HepG2 (cell line): ENCODE results near the gene MAPK10. TPM values are rescaled to one million over a fixed set of nuclear protein-coding genes. Genes with fewer than 3 reads are reported as not detected.

Experiments
- ATAC-seq: fragments of 200-7000 bp; cut with Tn5 transposase; 3 replicates; pipeline ENCODE4 v1.9.1; 2020; ENCODE audit warnings: mild to moderate bottlenecking, moderate library complexity
- BruUV-seq: library from RNA; stranded (reverse); fragments of 400-500 nt; replicated peaks from 2 replicates; lab custom pipeline; 2021; lab: Mats Ljungman, UMichigan
- CTCF ChIA-PET: fragments of 300-600 bp; formaldehyde crosslinking; extraction: SDS; loops from one replicate; lab custom pipeline; 2021; ENCODE audit warnings: low total read pairs, inconsistent platforms, low intra/inter-chr PET ratio; lab: Yijun Ruan, JAX
- POLR2A ChIA-PET: fragments of 350-600 bp; sonication (Branson Sonifier 250); formaldehyde crosslinking; loops from one replicate; lab custom pipeline; 2020; ENCODE audit warnings: antibody characterized with exemption, inconsistent platforms; lab: Yijun Ruan, JAX
- DNase-seq: peaks from one replicate; pipeline ENCODE4 v3.0.0-alpha.2; 2015; ENCODE audit warnings: low spot score
- FAIRE-seq: peaks from 3 replicates; lab custom pipeline; 2011; peaks lifted over from hg19 to GRCh38; lab: Jason Lieb, UNC
- H2AFZ ChIP-seq: one replicate; pipeline ENCODE4 v1.6.1; 2011; ENCODE audit warnings: low read length, inconsistent platforms
- H3K27ac ChIP-seq: fragments of 300-600 bp; 3 replicates; pipeline ENCODE4 v1.8.0; 2011; ENCODE audit warnings: mixed run types, mild to moderate bottlenecking, mixed read lengths, low read length, inconsistent platforms; ENCODE audit not compliant: insufficient read depth; ENCODE audit errors: extremely low read length
- H3K27me3 ChIP-seq, 2 experiments: fragments of 200-600 bp in 1 of 2; 2 replicates in 1 of 2; 3 replicates in 1 of 2; pipeline versions ENCODE4 v1.6.0 to v1.8.0; 2011; ENCODE audit warnings: low read length in 2 of 2, mild to moderate bottlenecking in 2 of 2, moderate library complexity in 2 of 2, inconsistent platforms in 1 of 2; ENCODE audit not compliant: insufficient read depth in 2 of 2, control insufficient read depth in 1 of 2
- H3K36me3 ChIP-seq, 2 experiments: fragments of 200-600 bp in 1 of 2; replicated peaks in 1 of 2; 2 replicates in 1 of 2; 3 replicates in 1 of 2; pipeline versions ENCODE4 v1.5.1 to v1.8.0; 2011; ENCODE audit warnings: low read length in 2 of 2, inconsistent platforms in 1 of 2; ENCODE audit not compliant: insufficient read depth in 2 of 2, control insufficient read depth in 1 of 2
- H3K4me1 ChIP-seq: 2 replicates; pipeline ENCODE4 v1.5.1; 2012; ENCODE audit warnings: low read length, inconsistent platforms; ENCODE audit not compliant: insufficient read depth
- H3K4me2 ChIP-seq: 2 replicates; pipeline ENCODE4 v1.6.0; 2011; ENCODE audit warnings: low read depth, low read length, inconsistent platforms
- H3K4me3 ChIP-seq, 3 experiments: fragments of 200-600 bp in 1 of 3; sonication (generic), shearing (Covaris generic) in 1 of 3; replicated peaks in 1 of 3; 2 replicates each; pipeline ENCODE4 v1.5.1; 2011 to 2016; ENCODE audit warnings: low read length in 3 of 3, inconsistent platforms in 2 of 3, low read depth in 2 of 3, mild to moderate bottlenecking in 2 of 3, control low read depth in 1 of 3, mixed read lengths in 1 of 3; ENCODE audit not compliant: insufficient read depth in 1 of 3
- H3K79me2 ChIP-seq: one replicate; pipeline ENCODE4 v1.6.1; 2011; ENCODE audit warnings: low read length, inconsistent platforms; ENCODE audit not compliant: insufficient read depth
- H3K9ac ChIP-seq: 2 replicates; pipeline ENCODE4 v1.6.0; 2011; ENCODE audit warnings: mild to moderate bottlenecking, low read depth, low read length, inconsistent platforms; ENCODE audit not compliant: insufficient read depth
- H3K9me3 ChIP-seq: 2 replicates; pipeline ENCODE4 v1.5.1; 2012; ENCODE audit warnings: mild to moderate bottlenecking, low read length
- H4K20me1 ChIP-seq: 2 replicates; pipeline ENCODE4 v1.6.0; 2011; ENCODE audit warnings: inconsistent platforms, mild to moderate bottlenecking, low read length, moderate library complexity; ENCODE audit not compliant: insufficient read depth
- BRD4 ChIP-seq: sonication (generic); formaldehyde crosslinking; IDR thresholded peaks from 2 replicates; pipeline ENCODE4 v1.4.0; 2020; ENCODE audit warnings: missing genetic modification reagents
- CBX2 ChIP-seq, 2 experiments: fragments of 200-600 bp in 1 of 2; sonication (generic); formaldehyde crosslinking in 1 of 2; IDR thresholded peaks; 2 replicates each; pipeline versions ENCODE4 v1.7.0 to v1.8.1; 2018 to 2022; ENCODE audit warnings: low read depth in 2 of 2, low read length in 1 of 2, mild to moderate bottlenecking in 1 of 2, missing genetic modification reagents in 1 of 2
- CEBPG ChIP-seq: IDR thresholded peaks from 2 replicates; pipeline ENCODE4 v1.6.1; 2016
- CHCHD3 ChIP-seq: sonication (generic); formaldehyde crosslinking; IDR thresholded peaks from 2 replicates; pipeline ENCODE4 v1.8.0; 2022; ENCODE audit warnings: mild to moderate bottlenecking, missing genetic modification reagents, moderate library complexity
- HIVEP1 ChIP-seq: sonication (generic); formaldehyde crosslinking; IDR thresholded peaks from 2 replicates; pipeline ENCODE4 v1.4.0; 2020; ENCODE audit warnings: mild to moderate bottlenecking, missing genetic modification reagents
- HMG20A ChIP-seq: IDR thresholded peaks from 2 replicates; pipeline ENCODE4 v1.6.1; 2016; ENCODE audit warnings: borderline replicate concordance
- MAX ChIP-seq: IDR thresholded peaks from 2 replicates; pipeline ENCODE4 v1.6.1; 2012; ENCODE audit warnings: inconsistent platforms
- NONO ChIP-seq, 2 experiments: fragments of 450-650 bp in 1 of 2; sonication (generic) in 1 of 2; formaldehyde crosslinking in 1 of 2; IDR thresholded peaks in 1 of 2; conservative IDR thresholded peaks in 1 of 2; 2 replicates each; pipeline versions ENCODE4 v1.6.1 to v1.8.0; 2017 to 2022; ENCODE audit warnings: mild to moderate bottlenecking in 1 of 2, missing genetic modification reagents in 1 of 2, moderate library complexity in 1 of 2
- PAWR ChIP-seq: sonication (generic); formaldehyde crosslinking; IDR thresholded peaks from 2 replicates; pipeline ENCODE4 v1.4.0; 2020; ENCODE audit warnings: missing genetic modification reagents, mild to moderate bottlenecking, borderline replicate concordance
- PAX8 ChIP-seq: sonication (generic); formaldehyde crosslinking; IDR thresholded peaks from 2 replicates; pipeline ENCODE4 v1.8.0; 2022; ENCODE audit warnings: mild to moderate bottlenecking, missing genetic modification reagents, borderline replicate concordance
- RFX3 ChIP-seq: IDR thresholded peaks from 2 replicates; pipeline ENCODE4 v1.6.1; 2016; ENCODE audit warnings: missing biosample characterization, missing genetic modification reagents
- SKIL ChIP-seq: sonication (generic); formaldehyde crosslinking; IDR thresholded peaks from 2 replicates; pipeline ENCODE4 v1.8.0; 2022; ENCODE audit warnings: missing genetic modification reagents, mild to moderate bottlenecking, moderate library complexity, borderline replicate concordance
- TBL1XR1 ChIP-seq: fragments of 150-350 bp; IDR thresholded peaks from 2 replicates; pipeline ENCODE4 v1.6.1; 2014; ENCODE audit warnings: borderline replicate concordance, low read length; ENCODE audit not compliant: partially characterized antibody
- YEATS4 ChIP-seq: sonication (generic); formaldehyde crosslinking; IDR thresholded peaks from 2 replicates; pipeline ENCODE4 v1.4.0; 2020; ENCODE audit warnings: missing genetic modification reagents, borderline replicate concordance
- ZGPAT ChIP-seq: IDR thresholded peaks from 2 replicates; pipeline ENCODE4 v1.6.1; 2016; ENCODE audit warnings: mild to moderate bottlenecking
- ZNF253 ChIP-seq: sonication (generic); formaldehyde crosslinking; IDR thresholded peaks from 2 replicates; pipeline ENCODE4 v1.8.0; 2022; ENCODE audit warnings: mild to moderate bottlenecking, missing genetic modification reagents, borderline replicate concordance
- ZNF383 ChIP-seq: sonication (generic); formaldehyde crosslinking; IDR thresholded peaks from 2 replicates; pipeline ENCODE4 v1.4.0; 2020; ENCODE audit warnings: missing genetic modification reagents, mild to moderate bottlenecking, borderline replicate concordance
- ZNF580 ChIP-seq: IDR thresholded peaks from 2 replicates; pipeline ENCODE4 v1.6.1; 2016; ENCODE audit warnings: low read depth, borderline replicate concordance
- ZNF772 ChIP-seq: sonication (generic); formaldehyde crosslinking; IDR thresholded peaks from 2 replicates; pipeline ENCODE4 v1.5.0; 2020; ENCODE audit warnings: mild to moderate bottlenecking, missing genetic modification reagents
- WGBS: methylation state at CpG from one replicate; pipeline ENCODE4 v1.1.6; 2017; ENCODE audit warnings: low lambda C conversion rate; 5-methylcytosine and 5-hydroxymethylcytosine counted together
- in situ Hi-C: cut with HindIII; loops from 2 replicates; pipeline ENCODE4 v1.10.0; 2017; ENCODE audit warnings: low pct_unique_long_range_greater_than_20kb; ENCODE audit not compliant: extremely low pct_ligation_motif_present
- intact Hi-C: fragments of 100-400 bp; cut with micrococcal nuclease; formaldehyde crosslinking; loops from one replicate; pipeline ENCODE4 v1.10.0; 2022; ENCODE audit not compliant: unreplicated experiment
- polyA plus RNA-seq, 8 experiments: library from polyadenylated mRNA; depleted of rRNA in 3 of 8; stranded (reverse) in 7 of 8; unstranded in 1 of 8; fragments of >200 nt; fragmentation: Illumina TruSeq in 4 of 8; extraction: Trizol in 4 of 8; gene quantifications; 2 replicates each; pipeline versions ENCODE4 v1.2.1 to v1.2.3, GENCODE V29; 2011 to 2016; ENCODE audit warnings: low read depth in 4 of 8, missing spikeins in 1 of 8, mixed read lengths in 1 of 8; ENCODE audit not compliant: insufficient read depth in 1 of 8
- total RNA-seq, 5 experiments: library from RNA; depleted of rRNA; stranded (reverse); fragments of >200 nt; fragmentation: Illumina TruSeq; extraction: Trizol; gene quantifications; 2 replicates each; pipeline ENCODE4 v1.2.3, GENCODE V29; 2016; ENCODE audit warnings: low read depth in 1 of 5

MAPK10 gene
- total and polyA plus RNA-seq, 2 of the 13 experiments (the other 11 are each of a cell fraction or from before 2014, with no cell fraction given), result not detected

GRCh38 chr4:86330961-86331742, 28.7 kb downstream of the MAPK10 start:
- in situ Hi-C loops (no loop called here), intact Hi-C loops (no loop called here)
- H3K4me1 ChIP-seq, result no peaks in the 10 kb centered on the region
- FAIRE-seq (no peak), ATAC-seq (no peak), DNase-seq (no peak)
- H3K9me3 ChIP-seq, result no peaks in the 10 kb centered on the region
- no peak overlapping the region for H3K9ac ChIP-seq
- H2AFZ ChIP-seq, result no peak overlapping the region
- 3% methylated on average over 5 of the region's 5 CpGs for WGBS
- BruUV-seq, result no TSS peak
- no peak overlapping the region for H3K4me2 ChIP-seq
- POLR2A ChIA-PET, result no interaction called here
- no peaks in the 10 kb centered on the region for H3K36me3 ChIP-seq
- H3K27me3 ChIP-seq, result no peaks in the 10 kb centered on the region
- no peaks in the 10 kb centered on the region for H4K20me1 ChIP-seq
- CTCF ChIA-PET, result no interaction called here
- no peak overlapping the region for H3K27ac ChIP-seq
- TF ChIP-seq CEBPG (CRISPR knock-in tag) (no peak), CBX2 (IDR thresholded peaks at IDR 0.05; ENCODE audit: low read depth, low read length) (no peak), CBX2 (CRISPR knock-in tag; IDR thresholded peaks at IDR 0.05; ENCODE audit: low read depth) (no peak), BRD4 (CRISPR knock-in tag) (no peak), HMG20A (no peak), ZNF253 (CRISPR knock-in tag) (no peak), SKIL (no peak), ZNF383 (CRISPR knock-in tag) (no peak), PAWR (CRISPR knock-in tag) (no peak), TBL1XR1 (no peak), ZGPAT (no peak), CHCHD3 (CRISPR knock-in tag) (no peak), RFX3 (no peak), PAX8 (CRISPR knock-in tag) (no peak), NONO (IDR thresholded peaks at IDR 0.05) (no peak), NONO (CRISPR knock-in tag; conservative IDR thresholded peaks at IDR 0.05) (no peak), ZNF772 (CRISPR knock-in tag) (no peak), MAX (no peak), HIVEP1 (no peak), ZNF580 (CRISPR knock-in tag) (no peak), YEATS4 (CRISPR knock-in tag) (no peak)
- TF ChIP-seq, all 625 proteins: peak for 0
- Histone ChIP-seq H3K79me2 (no peaks in the 10 kb centered on the region), H3K4me3 (no peak overlapping the region)
